ENCODE results near the gene SLC35B4.

SLC35B4 gene

GRCh38 chr7:134355004-134355525, 38.3 kb upstream of the SLC35B4 start:
- no peaks in the 10 kb centered on the region for H3K27me3 ChIP-seq (ENCODE audit: control insufficient read depth in 5 of 5, insufficient read depth in 4 of 5, low read length in 5 of 5)
- peaks cover 0 to 11% (median 10%) of the 10 kb centered on the region in 5 donors for H3K4me1 ChIP-seq (ENCODE audit: control insufficient read depth in 5 of 5, insufficient read depth in 5 of 5, low read length in 5 of 5)
- H3K9ac ChIP-seq (ENCODE audit: low read length in 5 of 5) = no peak overlapping the region
- H3K27ac ChIP-seq (ENCODE audit: low read depth, low read length) = no peak overlapping the region
- H3K36me3 ChIP-seq (ENCODE audit: control insufficient read depth in 5 of 5, insufficient read depth in 5 of 5, low read length in 5 of 5) = no peaks in the 10 kb centered on the region
- H3K9me3 ChIP-seq (ENCODE audit: control insufficient read depth in 5 of 5, low read length in 5 of 5) = no peaks in the 10 kb centered on the region
- no peak overlapping the region for H3K4me3 ChIP-seq (ENCODE audit: low read depth in 1 of 5, low read length in 5 of 5)

GRCh38 chr7:134353411-134353810, 36.7 kb upstream of the SLC35B4 start:
- Histone ChIP-seq H3K36me3 (ENCODE audit: control insufficient read depth in 5 of 5, insufficient read depth in 5 of 5, low read length in 5 of 5) (no peaks in the 10 kb centered on the region), H3K27ac (ENCODE audit: low read depth, low read length) (no peak overlapping the region), H3K27me3 (ENCODE audit: control insufficient read depth in 5 of 5, insufficient read depth in 4 of 5, low read length in 5 of 5) (no peaks in the 10 kb centered on the region), H3K9me3 (ENCODE audit: control insufficient read depth in 5 of 5, low read length in 5 of 5) (no peaks in the 10 kb centered on the region), H3K4me3 (ENCODE audit: low read depth in 1 of 5, low read length in 5 of 5) (no peak overlapping the region), H3K4me1 (ENCODE audit: control insufficient read depth in 5 of 5, insufficient read depth in 5 of 5, low read length in 5 of 5) (peaks cover 0 to 11% (median 10%) of the 10 kb centered on the region in 5 donors), H3K9ac (ENCODE audit: low read length in 5 of 5) (no peak overlapping the region)

- H3K27me3 ChIP-seq (ENCODE audit: control insufficient read depth in 5 of 5, insufficient read depth in 4 of 5, low read length in 5 of 5) = peaks cover 0 to 3% (median 0%) of the 10 kb centered on the region in 5 donors
- H3K4me1 ChIP-seq (ENCODE audit: control insufficient read depth in 5 of 5, insufficient read depth in 5 of 5, low read length in 5 of 5) = peaks cover 0 to 10% (median 7%) of the 10 kb centered on the region in 5 donors
- H3K36me3 ChIP-seq (ENCODE audit: control insufficient read depth in 5 of 5, insufficient read depth in 5 of 5, low read length in 5 of 5) = no peaks in the 10 kb centered on the region
- H3K9me3 ChIP-seq (ENCODE audit: control insufficient read depth in 5 of 5, low read length in 5 of 5) = no peaks in the 10 kb centered on the region
- no peak overlapping the region for H3K4me3 ChIP-seq (ENCODE audit: low read depth in 1 of 5, low read length in 5 of 5)
- H3K27ac ChIP-seq (ENCODE audit: low read depth, low read length) = no peak overlapping the region
- H3K9ac ChIP-seq (ENCODE audit: low read length in 5 of 5) = no peak overlapping the region
Observed at GRCh38 chr7:134351424-134351823, 34.7 kb upstream of the SLC35B4 start.

DNA sequence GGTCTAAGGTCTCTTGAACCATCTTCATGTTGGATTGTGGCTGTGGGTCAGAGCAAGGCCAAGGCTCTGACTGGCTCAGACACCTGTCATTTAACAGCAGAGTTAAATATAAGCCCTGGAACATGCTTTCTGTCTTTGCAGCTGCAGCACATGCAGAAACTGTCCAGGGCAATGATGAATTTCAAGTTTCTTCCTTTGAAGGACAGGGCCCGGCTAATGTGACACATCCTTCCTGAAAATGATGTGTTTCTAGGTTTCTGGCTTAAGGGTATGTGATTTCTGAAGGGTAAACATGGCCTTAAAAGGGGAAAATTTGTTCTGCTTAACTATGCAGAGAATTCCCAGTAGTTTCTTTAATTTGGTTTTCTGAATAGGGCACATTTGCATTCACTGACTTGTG, 34.0 kb upstream of the SLC35B4 start:
- Histone ChIP-seq H3K4me1 (ENCODE audit: control insufficient read depth in 5 of 5, insufficient read depth in 5 of 5, low read length in 5 of 5) (peaks cover 0 to 3% (median under 1%) of the 10 kb centered on the region in 5 donors), H3K9ac (ENCODE audit: low read length in 5 of 5) (no peak overlapping the region), H3K27ac (ENCODE audit: low read depth, low read length) (no peak overlapping the region), H3K4me3 (ENCODE audit: low read depth in 1 of 5, low read length in 5 of 5) (no peak overlapping the region), H3K9me3 (ENCODE audit: control insufficient read depth in 5 of 5, low read length in 5 of 5) (no peaks in the 10 kb centered on the region), H3K36me3 (ENCODE audit: control insufficient read depth in 5 of 5, insufficient read depth in 5 of 5, low read length in 5 of 5) (no peaks in the 10 kb centered on the region), H3K27me3 (ENCODE audit: control insufficient read depth in 5 of 5, insufficient read depth in 4 of 5, low read length in 5 of 5) (peaks cover 0 to 5% (median 3%) of the 10 kb centered on the region in 5 donors)

DNA sequence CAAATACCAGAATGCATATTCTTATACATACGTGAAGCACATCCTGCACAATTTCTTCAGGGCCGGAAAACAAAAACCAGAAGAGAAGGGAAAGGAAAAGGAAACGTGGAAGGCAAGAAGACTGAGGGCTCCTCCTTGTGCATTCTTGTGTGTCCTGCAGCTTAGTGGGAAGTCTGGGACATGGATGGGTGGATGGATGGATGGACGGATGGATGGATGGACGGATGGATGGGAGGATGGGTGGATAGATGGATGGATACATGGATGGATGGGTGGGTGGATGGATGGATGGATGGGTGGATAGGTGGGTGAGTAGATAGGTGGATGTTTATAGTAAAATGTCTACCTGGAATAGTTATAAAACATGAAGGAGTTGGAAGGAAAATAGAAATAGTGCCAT, 30.8 kb upstream of the SLC35B4 start:
- peaks cover 0 to 9% (median 3%) of the 10 kb centered on the region in 5 donors for H3K27me3 ChIP-seq (ENCODE audit: control insufficient read depth in 5 of 5, insufficient read depth in 4 of 5, low read length in 5 of 5)
- no peak overlapping the region for H3K27ac ChIP-seq (ENCODE audit: low read depth, low read length)
- no peak overlapping the region for H3K4me3 ChIP-seq (ENCODE audit: low read depth in 1 of 5, low read length in 5 of 5)
- H3K36me3 ChIP-seq (ENCODE audit: control insufficient read depth in 5 of 5, insufficient read depth in 5 of 5, low read length in 5 of 5) = no peaks in the 10 kb centered on the region
- no peak overlapping the region for H3K9ac ChIP-seq (ENCODE audit: low read length in 5 of 5)
- no peaks in the 10 kb centered on the region for H3K9me3 ChIP-seq (ENCODE audit: control insufficient read depth in 5 of 5, low read length in 5 of 5)
- H3K4me1 ChIP-seq (ENCODE audit: control insufficient read depth in 5 of 5, insufficient read depth in 5 of 5, low read length in 5 of 5) = no peaks in the 10 kb centered on the region

- no peaks in the 10 kb centered on the region for H3K9me3 ChIP-seq (ENCODE audit: control insufficient read depth in 5 of 5, low read length in 5 of 5)
- no peak overlapping the region for H3K9ac ChIP-seq (ENCODE audit: low read length in 5 of 5)
- no peak overlapping the region for H3K27ac ChIP-seq (ENCODE audit: low read depth, low read length)
- no peak overlapping the region for H3K4me3 ChIP-seq (ENCODE audit: low read depth in 1 of 5, low read length in 5 of 5)
- H3K4me1 ChIP-seq (ENCODE audit: control insufficient read depth in 5 of 5, insufficient read depth in 5 of 5, low read length in 5 of 5) = no peaks in the 10 kb centered on the region
- H3K27me3 ChIP-seq (ENCODE audit: control insufficient read depth in 5 of 5, insufficient read depth in 4 of 5, low read length in 5 of 5) = peaks cover 0 to 9% (median 4%) of the 10 kb centered on the region in 5 donors
- no peaks in the 10 kb centered on the region for H3K36me3 ChIP-seq (ENCODE audit: control insufficient read depth in 5 of 5, insufficient read depth in 5 of 5, low read length in 5 of 5)
Observed at GRCh38 chr7:134343796-134344195, 27.1 kb upstream of the SLC35B4 start.

DNA sequence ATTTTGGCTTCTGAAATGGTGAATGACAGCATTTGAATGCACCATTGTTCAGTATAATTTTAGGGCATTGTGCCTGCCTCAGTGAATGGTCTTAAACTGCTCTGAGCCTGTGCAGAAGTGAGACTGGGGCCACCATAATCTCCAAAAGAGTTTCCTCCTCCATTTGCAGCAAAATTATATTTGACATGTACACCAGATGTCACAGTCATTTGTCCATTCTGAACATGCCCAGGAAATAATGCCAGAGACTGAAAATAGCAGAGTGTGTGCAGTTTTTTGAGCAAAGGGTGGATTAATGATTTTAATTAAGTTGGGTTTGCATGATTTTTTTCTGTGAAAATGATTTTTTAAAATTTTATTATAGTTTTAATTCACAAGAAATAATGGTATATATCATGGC, 26.4 kb upstream of the SLC35B4 start:
- no peaks in the 10 kb centered on the region for H3K4me1 ChIP-seq (ENCODE audit: control insufficient read depth in 5 of 5, insufficient read depth in 5 of 5, low read length in 5 of 5)
- H3K27ac ChIP-seq (ENCODE audit: low read depth, low read length) = no peak overlapping the region
- H3K9ac ChIP-seq (ENCODE audit: low read length in 5 of 5) = no peak overlapping the region
- no peaks in the 10 kb centered on the region for H3K36me3 ChIP-seq (ENCODE audit: control insufficient read depth in 5 of 5, insufficient read depth in 5 of 5, low read length in 5 of 5)
- H3K27me3 ChIP-seq (ENCODE audit: control insufficient read depth in 5 of 5, insufficient read depth in 4 of 5, low read length in 5 of 5) = peaks cover 0 to 9% (median 4%) of the 10 kb centered on the region in 5 donors
- no peak overlapping the region for H3K4me3 ChIP-seq (ENCODE audit: low read depth in 1 of 5, low read length in 5 of 5)
- peaks cover 0 to 2% (median 0%) of the 10 kb centered on the region in 5 donors for H3K9me3 ChIP-seq (ENCODE audit: control insufficient read depth in 5 of 5, low read length in 5 of 5)

GRCh38 chr7:134339475-134339874, 22.7 kb upstream of the SLC35B4 start:
- no peak overlapping the region for H3K27ac ChIP-seq (ENCODE audit: low read depth, low read length)
- H3K9me3 ChIP-seq (ENCODE audit: control insufficient read depth in 5 of 5, low read length in 5 of 5) = peaks cover 0 to 2% (median 0%) of the 10 kb centered on the region in 5 donors
- no peak overlapping the region for H3K9ac ChIP-seq (ENCODE audit: low read length in 5 of 5)
- H3K27me3 ChIP-seq (ENCODE audit: control insufficient read depth in 5 of 5, insufficient read depth in 4 of 5, low read length in 5 of 5) = peaks cover 0 to 3% (median 0%) of the 10 kb centered on the region in 5 donors
- H3K4me3 ChIP-seq (ENCODE audit: low read depth in 1 of 5, low read length in 5 of 5) = no peak overlapping the region
- H3K36me3 ChIP-seq (ENCODE audit: control insufficient read depth in 5 of 5, insufficient read depth in 5 of 5, low read length in 5 of 5) = no peaks in the 10 kb centered on the region
- no peaks in the 10 kb centered on the region for H3K4me1 ChIP-seq (ENCODE audit: control insufficient read depth in 5 of 5, insufficient read depth in 5 of 5, low read length in 5 of 5)

- Histone ChIP-seq H3K9ac (ENCODE audit: low read length in 5 of 5) (no peak overlapping the region), H3K27ac (ENCODE audit: low read depth, low read length) (no peak overlapping the region), H3K4me3 (ENCODE audit: low read depth in 1 of 5, low read length in 5 of 5) (no peak overlapping the region), H3K4me1 (ENCODE audit: control insufficient read depth in 5 of 5, insufficient read depth in 5 of 5, low read length in 5 of 5) (no peaks in the 10 kb centered on the region), H3K36me3 (ENCODE audit: control insufficient read depth in 5 of 5, insufficient read depth in 5 of 5, low read length in 5 of 5) (no peaks in the 10 kb centered on the region), H3K9me3 (ENCODE audit: control insufficient read depth in 5 of 5, low read length in 5 of 5) (peaks cover 0 to 2% (median 0%) of the 10 kb centered on the region in 5 donors), H3K27me3 (ENCODE audit: control insufficient read depth in 5 of 5, insufficient read depth in 4 of 5, low read length in 5 of 5) (peaks cover 0 to 3% (median 2%) of the 10 kb centered on the region in 5 donors)
Observed at GRCh38 chr7:134337980-134338379, 21.2 kb upstream of the SLC35B4 start.

- H3K27me3 ChIP-seq (ENCODE audit: control insufficient read depth in 5 of 5, insufficient read depth in 4 of 5, low read length in 5 of 5) = peaks cover 0 to 17% (median 3%) of the 10 kb centered on the region in 5 donors
- no peak overlapping the region for H3K9ac ChIP-seq (ENCODE audit: low read length in 5 of 5)
- no peaks in the 10 kb centered on the region for H3K36me3 ChIP-seq (ENCODE audit: control insufficient read depth in 5 of 5, insufficient read depth in 5 of 5, low read length in 5 of 5)
- H3K27ac ChIP-seq (ENCODE audit: low read depth, low read length) = no peak overlapping the region
- no peaks in the 10 kb centered on the region for H3K4me1 ChIP-seq (ENCODE audit: control insufficient read depth in 5 of 5, insufficient read depth in 5 of 5, low read length in 5 of 5)
- no peak overlapping the region for H3K4me3 ChIP-seq (ENCODE audit: low read depth in 1 of 5, low read length in 5 of 5)
- peaks cover 0 to 2% (median 0%) of the 10 kb centered on the region in 5 donors for H3K9me3 ChIP-seq (ENCODE audit: control insufficient read depth in 5 of 5, low read length in 5 of 5)
Observed at GRCh38 chr7:134334408-134334807, 17.7 kb upstream of the SLC35B4 start.
